ENCODE data around the gene P3H3.

P3H3 gene

GRCh38 chr12:6831450-6831995 lies 3.3 kb downstream of the P3H3 start:
- H3K4me3 ChIP-seq (replicated peaks in 1 of 2; ENCODE audit: low read depth in 2 of 2, low read length in 2 of 2), result no peak overlapping the region
- no peak for DNase-seq (ENCODE audit: low read depth in 2 of 2)
- no peak for TF ChIP-seq CTCF (IDR thresholded peaks at IDR 0.05; ENCODE audit: low read depth, low read length)

GRCh38 chr12:6832125-6832524 lies 3.9 kb downstream of the P3H3 start:
- no peak overlapping the region for H3K4me3 ChIP-seq (replicated peaks in 1 of 2; ENCODE audit: low read depth in 2 of 2, low read length in 2 of 2)
- no peak for TF ChIP-seq CTCF (IDR thresholded peaks at IDR 0.05; ENCODE audit: low read depth, low read length)
- no peak for DNase-seq (ENCODE audit: low read depth in 2 of 2)

GRCh38 chr12:6833189-6833890 lies 5.1 kb downstream of the P3H3 start:
- no peak overlapping the region for H3K4me3 ChIP-seq (replicated peaks in 1 of 2; ENCODE audit: low read depth in 2 of 2, low read length in 2 of 2)
- DNase-seq (ENCODE audit: low read depth in 2 of 2), result no peak
- TF ChIP-seq CTCF (IDR thresholded peaks at IDR 0.05; ENCODE audit: low read depth, low read length), result no peak

- no peak for TF ChIP-seq CTCF (IDR thresholded peaks at IDR 0.05; ENCODE audit: low read depth, low read length)
- DNase-seq (ENCODE audit: low read depth in 2 of 2), result no peak
- H3K4me3 ChIP-seq (replicated peaks in 1 of 2; ENCODE audit: low read depth in 2 of 2, low read length in 2 of 2), result no peak overlapping the region
Measured at GRCh38 chr12:6834254-6834653, 6.0 kb downstream of the P3H3 start.

GRCh38 chr12:6834873-6835272 lies 6.7 kb downstream of the P3H3 start:
- DNase-seq (ENCODE audit: low read depth in 2 of 2), result no peak

GRCh38 chr12:6836851-6837250 lies 8.6 kb downstream of the P3H3 start:
- no peak overlapping the region for H3K4me3 ChIP-seq (replicated peaks in 1 of 2; ENCODE audit: low read depth in 2 of 2, low read length in 2 of 2)
- no peak for TF ChIP-seq CTCF (IDR thresholded peaks at IDR 0.05; ENCODE audit: low read depth, low read length)
- DNase-seq (ENCODE audit: low read depth in 2 of 2), result no peak

More at GRCh38 chr12:6834873-6835272, 6.7 kb downstream of the P3H3 start:
- no peak for TF ChIP-seq CTCF (IDR thresholded peaks at IDR 0.05; ENCODE audit: low read depth, low read length)
- no peak overlapping the region for H3K4me3 ChIP-seq (replicated peaks in 1 of 2; ENCODE audit: low read depth in 2 of 2, low read length in 2 of 2)
